Measurements from ENCODE around the gene MEGF11. TPM values are rescaled to one million over a fixed set of nuclear protein-coding genes. Genes with fewer than 3 reads are reported as not detected.

MEGF11 gene
- total RNA-seq, 1 experiment from 2014 or later = 0.76 TPM

DNA sequence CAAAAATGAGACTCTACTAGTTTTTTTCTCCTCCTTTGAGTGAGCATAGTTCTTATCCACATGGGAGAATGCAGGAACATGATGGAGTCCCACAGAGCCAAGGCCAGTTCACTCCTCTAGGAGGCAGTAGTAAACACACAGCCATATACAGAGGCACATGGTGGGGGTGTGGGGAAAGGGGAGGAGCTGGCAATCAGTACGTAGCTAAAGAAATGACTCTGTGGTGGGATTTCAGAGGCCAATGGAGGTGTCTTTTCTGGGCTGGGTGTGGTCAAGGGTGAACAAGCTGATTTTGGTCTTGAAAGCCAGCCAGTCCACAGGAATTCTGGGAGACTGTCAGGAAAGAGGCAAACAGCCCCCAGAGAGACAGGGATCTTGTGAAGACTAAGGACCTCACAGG is 390.9 kb downstream of the MEGF11 start:
- peak; percentile 57 for DNase-seq
- H3K36me3 ChIP-seq (replicated peaks; ENCODE audit: control insufficient read depth, insufficient read depth, low read length) = no peaks in the 10 kb centered on the region
- no peak overlapping the region for H3K4me3 ChIP-seq (ENCODE audit: insufficient read depth, low read depth, low read length)
- no peaks in the 10 kb centered on the region for H3K27me3 ChIP-seq (ENCODE audit: control insufficient read depth, insufficient read depth, low read length)

DNA sequence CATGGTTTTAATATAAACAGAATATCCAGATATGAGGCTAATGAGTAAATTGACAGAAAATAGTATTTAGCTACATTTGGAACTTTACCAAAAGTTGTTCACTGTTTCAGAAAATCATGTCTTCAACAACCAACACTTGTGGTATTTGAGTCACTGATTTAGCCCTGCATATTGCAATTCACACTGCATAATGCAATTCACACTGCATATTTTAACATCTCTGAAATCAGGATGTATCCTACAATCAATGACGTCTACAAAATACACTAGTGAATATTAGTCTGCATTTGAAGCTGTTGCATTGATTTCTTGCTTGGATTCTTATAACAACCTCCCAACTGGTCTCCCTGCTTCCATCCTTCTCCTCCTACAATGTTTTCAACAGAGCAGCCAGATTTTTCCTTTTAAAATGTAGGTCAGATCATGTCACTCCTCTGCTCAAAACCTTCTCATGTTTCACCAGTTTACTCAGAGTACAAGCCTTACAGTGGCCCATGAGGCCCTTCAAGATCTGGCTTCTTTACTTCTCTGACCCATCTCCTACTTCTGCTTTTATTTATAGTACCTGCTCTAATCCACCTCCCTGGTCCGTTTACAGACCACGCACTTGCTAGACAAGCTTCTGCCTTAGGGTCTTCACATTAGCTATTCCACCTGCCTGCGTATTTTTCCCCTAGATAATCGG is 395.7 kb downstream of the MEGF11 start:
- H3K36me3 ChIP-seq (replicated peaks; ENCODE audit: control insufficient read depth, insufficient read depth, low read length) = no peaks in the 10 kb centered on the region
- no peaks in the 10 kb centered on the region for H3K27me3 ChIP-seq (ENCODE audit: control insufficient read depth, insufficient read depth, low read length)
- no peak overlapping the region for H3K4me3 ChIP-seq (ENCODE audit: insufficient read depth, low read depth, low read length)
- no peak for DNase-seq

DNA sequence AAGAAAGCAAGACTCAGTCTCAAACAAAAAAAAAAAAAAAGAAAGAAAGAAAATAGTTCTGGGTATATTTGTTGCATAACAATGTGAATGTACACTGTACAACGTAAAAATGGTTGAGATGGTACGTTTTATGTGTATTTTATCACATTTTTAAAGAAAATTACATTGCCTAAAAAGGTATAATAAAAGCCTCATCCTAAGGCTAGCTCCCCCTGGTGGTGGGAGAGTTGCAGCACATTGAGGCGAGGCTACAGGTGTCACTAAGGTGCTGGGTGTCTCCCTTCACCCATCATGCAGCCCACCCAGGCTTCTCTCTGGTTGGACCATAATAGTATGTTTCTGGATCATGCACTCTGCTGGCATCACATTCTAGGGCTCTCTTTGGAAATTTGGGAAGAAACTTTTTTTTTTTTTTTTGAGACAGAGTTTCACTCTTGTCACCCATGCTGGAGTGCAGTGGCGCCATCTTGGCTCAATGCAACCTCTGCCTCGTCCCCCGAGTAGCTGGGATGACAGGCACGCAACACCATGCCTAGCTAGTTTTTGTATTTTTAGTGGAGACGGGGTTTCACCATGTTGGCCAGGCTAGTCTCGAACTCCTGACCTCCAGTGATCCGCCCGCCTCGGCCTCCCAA is 396.6 kb downstream of the MEGF11 start:
- DNase-seq = peak; percentile 22
- H3K4me3 ChIP-seq (ENCODE audit: insufficient read depth, low read depth, low read length) = no peak overlapping the region
- H3K27me3 ChIP-seq (ENCODE audit: control insufficient read depth, insufficient read depth, low read length) = no peaks in the 10 kb centered on the region
- no peaks in the 10 kb centered on the region for H3K36me3 ChIP-seq (replicated peaks; ENCODE audit: control insufficient read depth, insufficient read depth, low read length)

DNA sequence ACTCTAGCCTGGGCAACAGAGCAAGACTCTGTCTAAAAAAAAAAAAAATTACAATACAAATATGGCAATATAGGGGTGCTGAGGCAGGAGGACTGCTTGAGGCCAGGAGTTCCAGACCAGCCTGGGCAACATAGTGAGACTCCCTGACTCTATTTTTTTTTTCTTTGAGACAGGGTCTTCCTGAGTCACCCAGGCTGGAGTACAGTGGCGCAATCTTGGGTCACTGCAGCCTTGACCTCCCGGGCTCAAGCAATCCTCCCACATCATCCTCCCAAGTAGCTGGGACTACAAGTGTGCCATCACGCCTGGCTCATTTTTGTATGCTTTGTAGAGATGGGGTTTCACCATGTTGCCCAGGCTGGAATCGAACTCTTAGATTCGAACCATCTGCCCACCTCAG is 401.6 kb downstream of the MEGF11 start:
- no peaks in the 10 kb centered on the region for H3K36me3 ChIP-seq (replicated peaks; ENCODE audit: control insufficient read depth, insufficient read depth, low read length)
- no peak for DNase-seq
- no peaks in the 10 kb centered on the region for H3K27me3 ChIP-seq (ENCODE audit: control insufficient read depth, insufficient read depth, low read length)
- H3K4me3 ChIP-seq (ENCODE audit: insufficient read depth, low read depth, low read length) = no peak overlapping the region

DNA sequence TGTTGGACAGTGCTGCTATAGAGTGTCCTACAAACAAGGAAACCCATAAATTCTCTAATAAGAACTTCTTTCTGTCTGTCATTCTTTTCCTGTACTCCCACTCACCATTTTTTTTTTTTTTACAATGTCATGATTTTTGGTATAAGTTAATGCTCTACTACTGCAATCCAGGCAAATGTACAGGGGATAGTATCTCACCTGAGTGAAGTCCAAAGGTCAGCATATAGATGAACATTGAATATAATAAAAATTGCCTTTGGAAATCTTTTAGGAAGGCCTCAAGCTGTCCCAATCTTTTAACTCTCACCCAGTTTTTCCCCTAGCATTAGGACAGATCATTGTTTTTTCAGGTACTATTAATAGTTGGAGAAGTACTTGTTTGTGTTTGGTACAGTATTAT is 405.6 kb downstream of the MEGF11 start:
- no peak for DNase-seq
- H3K27me3 ChIP-seq (ENCODE audit: control insufficient read depth, insufficient read depth, low read length) = no peaks in the 10 kb centered on the region
- H3K4me3 ChIP-seq (ENCODE audit: insufficient read depth, low read depth, low read length) = no peak overlapping the region

DNA sequence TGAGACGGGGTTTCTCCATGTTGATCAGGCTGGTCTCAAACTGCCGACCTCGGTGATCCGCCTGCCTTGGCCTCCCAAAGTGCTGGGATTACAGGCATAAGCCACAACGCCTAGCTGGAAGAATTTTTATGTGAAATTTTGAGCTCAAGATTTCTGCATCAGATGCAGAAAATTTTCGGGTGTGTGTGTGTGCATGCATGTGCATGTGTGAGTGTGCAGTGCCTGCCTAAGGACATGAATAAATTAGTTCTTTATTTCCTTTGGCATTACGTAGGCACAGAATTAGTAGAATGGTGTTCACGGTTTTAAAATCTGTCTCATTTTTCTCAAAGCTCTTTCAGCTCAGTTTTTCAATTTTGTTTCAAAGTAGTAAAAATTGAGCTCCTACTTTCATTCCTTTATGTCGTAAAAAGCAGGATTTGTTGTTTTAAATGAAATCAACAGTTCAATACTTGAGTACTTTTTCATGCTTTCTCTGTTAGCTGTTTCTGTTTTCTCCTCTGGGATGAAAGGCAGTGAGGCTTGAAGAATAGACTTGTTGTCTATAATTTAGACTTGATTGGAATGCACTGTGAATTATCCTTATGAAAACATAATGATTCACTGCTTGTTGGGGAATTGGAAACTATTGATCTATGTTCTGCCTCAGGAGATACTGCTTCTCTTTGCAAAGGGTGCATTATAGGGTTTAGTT is 407.6 kb downstream of the MEGF11 start:
- Histone ChIP-seq H3K36me3 (replicated peaks; ENCODE audit: control insufficient read depth, insufficient read depth, low read length) (no peaks in the 10 kb centered on the region), H3K27me3 (ENCODE audit: control insufficient read depth, insufficient read depth, low read length) (no peaks in the 10 kb centered on the region), H3K4me3 (ENCODE audit: insufficient read depth, low read depth, low read length) (no peak overlapping the region)
- DNase-seq = no peak

More for the DNA sequence above, 405.6 kb downstream of the MEGF11 start:
- H3K36me3 ChIP-seq (replicated peaks; ENCODE audit: control insufficient read depth, insufficient read depth, low read length) = no peaks in the 10 kb centered on the region

Other genes starting within 250 kb of the MEGF11 start
- 26.9 and 28.4 TPM in 2 replicates for gene DIS3L, start 39.8 kb upstream of the MEGF11 start, total RNA-seq (2014; rRNA removed; shearing (Covaris generic))
- 16.2 and 17.0 TPM in 2 replicates for gene TIPIN, start 102.9 kb upstream of the MEGF11 start, total RNA-seq (2014; rRNA removed; shearing (Covaris generic))
- 42.6 and 45.8 TPM in 2 replicates for gene MAP2K1, start 133.2 kb upstream of the MEGF11 start, total RNA-seq (2014; rRNA removed; shearing (Covaris generic))
- 23.9 and 29.6 TPM in 2 replicates for gene SNAPC5, start 244.0 kb upstream of the MEGF11 start, total RNA-seq (2014; rRNA removed; shearing (Covaris generic))